Central memory CD4-positive, alpha-beta T cell (primary cell): Measurements from ENCODE around the gene ADGRB3.
"Not testable (repeated sequence)": the region's sequence is repeated elsewhere in the genome, so short reads cannot be mapped to it uniquely, and the experiment has no call there.

Experiments
- DNase-seq: peaks from one replicate; pipeline ENCODE4 v3.0.0; 2022

Gene ADGRB3

GRCh38 chr6:69064226-69064625 lies 429.1 kb downstream of the ADGRB3 start:
- DNase-seq, result no peak

GRCh38 chr6:69069881-69070280 lies 434.8 kb downstream of the ADGRB3 start:
- DNase-seq, result no peak

- DNase-seq, result no peak
Observed at GRCh38 chr6:69072796-69073195, 437.7 kb downstream of the ADGRB3 start.

DNA sequence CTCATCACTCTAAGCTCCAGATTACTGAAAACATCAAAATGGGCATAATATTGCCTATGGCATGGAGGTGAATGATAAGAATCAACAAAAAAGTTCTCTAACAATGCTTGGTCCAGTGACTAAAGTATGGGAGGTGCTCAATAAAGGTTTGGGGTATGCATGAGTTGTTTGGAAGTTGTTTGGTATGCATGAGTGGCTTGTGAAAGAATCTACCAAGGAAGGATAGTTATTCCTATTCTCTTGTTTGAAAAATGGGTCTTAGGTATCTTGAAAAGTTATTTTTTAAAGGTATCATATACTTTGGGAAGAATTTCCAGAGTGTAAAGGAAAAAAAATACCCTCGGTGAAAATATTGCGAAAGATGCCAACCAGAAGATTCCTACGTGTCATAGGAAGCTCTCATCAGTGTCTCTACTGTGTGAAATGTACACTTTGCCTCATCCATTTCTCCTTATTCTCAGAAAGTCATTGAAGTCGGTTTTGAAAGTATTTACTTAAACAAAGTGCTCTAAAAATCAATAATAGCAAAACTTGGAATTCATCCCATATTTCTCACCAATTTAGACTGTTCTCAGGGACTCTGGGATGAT lies 449.8 kb downstream of the ADGRB3 start:
- DNase-seq, result no peak

GRCh38 chr6:69086689-69087088 lies 451.6 kb downstream of the ADGRB3 start:
- no peak for DNase-seq

- no peak for DNase-seq
Observed at GRCh38 chr6:69089539-69089938, 454.5 kb downstream of the ADGRB3 start.

GRCh38 chr6:69090132-69090531 lies 455.1 kb downstream of the ADGRB3 start:
- no peak for DNase-seq

DNA sequence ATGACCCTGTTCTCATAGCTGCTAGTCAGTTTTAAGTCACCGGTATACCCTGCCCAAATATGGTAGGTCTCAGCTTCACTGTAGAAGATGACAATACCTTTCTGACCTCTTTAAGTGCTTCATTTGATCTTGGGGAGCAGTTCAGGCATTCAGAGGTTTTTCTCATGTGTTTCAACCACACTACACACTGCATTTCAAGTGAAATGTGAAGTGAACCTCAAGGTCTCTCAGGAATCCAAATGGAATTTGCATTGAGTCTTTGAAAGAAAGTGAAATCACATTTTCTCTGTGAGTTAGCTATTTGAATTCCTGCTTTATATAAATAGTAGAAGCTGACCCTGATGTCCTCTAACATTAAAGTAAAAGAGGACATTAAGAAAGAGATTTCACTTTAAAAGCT lies 461.6 kb downstream of the ADGRB3 start:
- DNase-seq, result no peak

DNA sequence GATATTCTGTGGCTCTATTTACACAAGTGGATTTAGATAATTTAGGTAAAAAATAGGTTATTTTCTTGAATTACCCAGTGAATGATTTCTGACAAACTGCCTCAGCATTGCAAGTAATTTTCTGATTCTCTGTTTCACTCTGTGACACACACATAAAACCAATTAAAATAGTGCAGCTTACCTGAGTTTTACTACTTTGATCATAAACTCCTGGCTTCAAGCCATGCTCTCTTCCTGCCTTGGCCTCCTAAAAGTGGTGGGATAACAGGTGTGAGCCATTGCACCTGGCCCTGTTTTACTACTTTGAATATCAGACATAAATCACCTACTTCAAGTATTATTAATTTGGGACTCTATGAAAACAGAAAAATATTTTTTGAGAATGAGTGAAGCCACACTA lies 462.9 kb downstream of the ADGRB3 start:
- DNase-seq, result no peak

DNA sequence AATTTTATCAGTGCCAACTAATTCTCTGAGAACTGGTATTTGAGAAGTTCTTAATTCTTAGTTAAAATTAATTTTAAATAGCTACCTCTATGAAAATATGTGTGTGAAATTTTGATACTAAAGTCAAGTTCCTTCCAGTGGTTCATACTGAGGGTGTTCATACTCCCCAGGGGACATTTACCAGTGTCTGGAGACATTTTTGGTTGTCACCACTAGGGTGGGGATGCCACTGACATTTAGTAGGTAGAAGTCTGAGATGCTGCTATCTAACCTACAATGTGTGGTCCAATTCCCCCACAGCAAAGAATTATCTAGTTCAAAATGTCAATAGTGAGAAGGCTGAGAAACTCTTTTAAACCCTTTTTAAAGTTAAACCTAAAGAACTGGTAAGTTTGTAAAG lies 463.8 kb downstream of the ADGRB3 start:
- no peak for DNase-seq

DNA sequence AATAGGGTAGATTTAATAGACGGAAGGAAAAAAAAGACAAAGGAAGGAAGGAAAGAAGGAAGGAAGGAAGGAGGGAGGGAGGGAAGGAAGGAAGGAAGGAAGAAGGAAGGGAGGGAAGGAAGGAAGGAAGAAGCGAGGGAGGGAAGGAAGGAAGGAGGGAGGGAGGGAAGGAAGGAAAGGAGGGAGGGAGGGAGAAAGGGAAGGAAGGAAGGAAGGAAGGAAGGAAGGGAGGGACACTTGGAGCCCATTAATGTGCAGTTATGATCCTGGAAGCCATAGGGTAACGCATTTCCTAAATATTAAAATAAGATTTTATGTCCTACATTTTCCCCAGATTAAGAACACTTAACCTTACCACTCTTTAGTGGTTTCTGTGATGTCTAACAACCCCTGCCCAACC lies 465.7 kb downstream of the ADGRB3 start:
- no peak for DNase-seq

DNA sequence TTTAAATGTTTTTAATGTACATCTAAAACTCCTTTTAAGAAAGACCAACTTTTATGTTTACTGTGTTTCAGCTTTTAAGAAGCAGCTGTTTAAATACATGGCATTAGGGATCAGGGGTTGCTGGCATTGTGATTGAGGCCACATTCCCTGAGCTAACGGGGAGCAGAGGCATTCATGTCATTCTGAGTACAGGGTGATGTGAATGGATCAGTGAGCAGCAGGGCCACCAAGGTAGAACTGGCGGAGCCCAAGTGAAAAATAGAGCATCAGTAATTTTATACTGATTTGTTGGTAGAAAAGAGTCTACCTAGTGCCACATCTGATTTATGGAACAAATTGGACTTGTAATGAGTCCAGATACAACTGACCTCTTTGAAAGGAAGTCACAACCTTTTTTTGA lies 467.3 kb downstream of the ADGRB3 start:
- no peak for DNase-seq

GRCh38 chr6:69105288-69105687 lies 470.2 kb downstream of the ADGRB3 start:
- DNase-seq, result no peak

GRCh38 chr6:69106511-69106910 lies 471.4 kb downstream of the ADGRB3 start:
- no peak for DNase-seq

DNA sequence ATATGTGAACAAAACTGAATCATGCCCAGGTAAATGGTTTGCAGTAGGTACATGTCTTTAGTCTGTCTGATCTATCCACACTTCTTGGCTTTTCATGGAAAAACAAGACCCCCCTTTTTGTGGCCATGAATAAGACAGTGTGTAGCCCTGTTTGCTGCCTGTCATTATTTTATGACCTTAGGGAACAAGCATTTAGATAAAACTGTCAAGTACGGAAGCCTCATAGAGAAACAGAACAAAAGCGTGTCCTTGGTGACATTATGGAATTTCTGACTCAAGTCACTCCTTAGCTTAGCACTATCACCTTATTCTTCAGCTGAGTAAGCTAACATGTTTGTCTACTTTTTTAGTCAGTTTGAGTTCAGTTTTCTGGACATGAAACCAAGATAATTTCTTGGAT lies 476.2 kb downstream of the ADGRB3 start:
- DNase-seq, result no peak

DNA sequence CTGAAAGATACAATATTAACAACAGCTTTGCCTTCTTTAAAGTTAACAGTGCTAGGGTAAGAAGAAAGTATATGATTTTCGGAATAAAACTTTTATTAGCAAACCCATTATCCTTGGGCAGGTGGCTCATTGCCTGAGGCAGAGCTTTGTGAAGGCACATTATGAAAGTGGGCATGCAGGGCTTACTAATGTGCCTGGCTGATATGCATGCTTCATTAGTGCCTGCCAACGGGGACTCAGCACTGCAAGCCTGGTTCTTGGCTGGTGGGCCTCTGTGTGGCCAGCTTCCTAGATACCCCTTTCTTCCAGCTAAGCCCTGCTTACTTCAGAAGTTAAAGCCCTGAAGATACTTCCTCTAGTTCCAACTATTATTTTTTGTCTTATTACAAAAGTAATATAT lies 481.6 kb downstream of the ADGRB3 start:
- DNase-seq, result no peak

DNA sequence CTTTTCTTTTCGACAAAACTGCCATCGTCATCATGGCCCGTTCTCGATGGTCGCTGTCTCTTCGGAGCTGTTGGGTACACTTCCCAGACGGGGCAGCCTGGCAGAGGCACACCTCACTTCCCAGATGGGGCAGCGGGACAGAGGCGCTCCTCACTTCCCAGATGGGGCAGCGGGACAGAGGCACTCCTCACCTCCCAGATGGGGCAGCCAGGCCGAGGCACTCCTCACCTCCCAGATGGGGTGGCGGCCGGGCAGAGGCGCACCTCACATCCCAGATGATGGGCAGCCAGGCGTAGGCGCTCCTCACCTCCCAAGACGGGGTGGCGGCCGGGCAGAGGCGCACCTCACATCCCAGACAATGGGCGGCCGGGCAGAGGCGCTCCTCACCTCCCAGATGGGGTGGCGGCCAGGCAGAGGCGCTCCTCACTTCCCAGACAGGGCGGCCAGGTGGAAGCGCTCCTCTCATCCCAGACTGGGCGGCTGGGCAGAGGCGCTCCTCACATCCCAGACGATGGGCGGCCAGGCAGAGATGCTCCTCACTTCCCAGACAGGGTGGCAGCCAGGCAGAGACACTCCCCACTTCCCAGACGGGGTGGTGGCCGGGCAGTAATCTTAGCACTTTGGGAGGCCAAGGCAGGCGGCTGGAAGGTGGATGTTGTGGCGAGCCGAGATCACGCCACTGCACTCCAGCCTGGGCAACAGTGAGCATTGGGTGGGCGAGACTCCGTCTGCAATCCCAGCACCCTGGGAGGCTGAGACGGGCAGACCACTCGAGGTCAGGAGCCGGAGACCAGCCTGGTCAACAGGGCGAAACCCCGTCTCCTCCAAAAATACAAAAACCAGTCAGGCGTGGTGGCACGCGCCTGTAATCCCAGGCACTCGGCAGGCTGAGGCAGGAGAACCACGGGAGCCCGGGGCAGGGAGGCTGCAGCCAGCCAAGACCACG lies 486.7 kb downstream of the ADGRB3 start:
- DNase-seq, result not testable (repeated sequence)

- DNase-seq, result no peak
Observed at GRCh38 chr6:69122407-69122773, 487.3 kb downstream of the ADGRB3 start.

GRCh38 chr6:69128411-69128810 lies 493.3 kb downstream of the ADGRB3 start:
- DNase-seq, result no peak

DNA sequence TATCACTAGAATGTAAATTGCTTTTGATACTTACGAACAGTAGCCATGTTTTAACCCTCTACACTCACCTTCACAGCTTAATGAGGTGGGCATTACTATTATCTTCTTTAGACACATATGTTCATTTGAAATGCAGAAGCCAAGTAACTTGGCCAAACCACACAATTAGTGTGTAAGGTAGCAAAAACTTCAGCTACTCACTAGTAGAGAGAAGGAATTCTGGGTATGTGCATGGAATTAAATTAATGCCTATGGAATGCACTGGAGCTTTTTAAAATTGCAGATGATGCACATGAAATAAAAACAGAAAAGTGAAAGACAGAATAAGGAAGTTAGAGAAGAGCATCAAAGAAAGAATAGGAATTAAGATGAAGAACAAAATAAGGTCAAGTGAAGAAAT lies 494.0 kb downstream of the ADGRB3 start:
- no peak for DNase-seq

- no peak for DNase-seq
Observed at GRCh38 chr6:69135927-69136326, 500.8 kb downstream of the ADGRB3 start.

DNA sequence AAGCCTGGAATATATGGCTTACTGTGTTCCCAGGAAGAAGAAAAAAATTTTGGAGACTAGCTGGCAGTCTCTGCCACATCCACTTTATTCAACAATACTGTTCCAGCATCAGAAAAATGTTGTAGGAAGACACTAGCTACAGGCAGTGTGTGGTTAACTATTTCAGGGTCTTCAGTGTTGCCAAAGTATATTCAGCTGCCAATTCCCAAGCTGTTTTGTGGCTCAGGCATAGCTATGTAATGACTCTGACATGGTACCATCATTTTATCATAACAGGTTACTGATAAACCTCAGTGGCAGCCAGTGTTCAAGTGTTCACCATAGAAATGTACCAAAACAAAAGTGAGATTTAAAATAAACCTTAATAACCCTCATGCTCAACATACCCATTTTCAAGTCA lies 503.1 kb downstream of the ADGRB3 start:
- DNase-seq, result no peak

DNA sequence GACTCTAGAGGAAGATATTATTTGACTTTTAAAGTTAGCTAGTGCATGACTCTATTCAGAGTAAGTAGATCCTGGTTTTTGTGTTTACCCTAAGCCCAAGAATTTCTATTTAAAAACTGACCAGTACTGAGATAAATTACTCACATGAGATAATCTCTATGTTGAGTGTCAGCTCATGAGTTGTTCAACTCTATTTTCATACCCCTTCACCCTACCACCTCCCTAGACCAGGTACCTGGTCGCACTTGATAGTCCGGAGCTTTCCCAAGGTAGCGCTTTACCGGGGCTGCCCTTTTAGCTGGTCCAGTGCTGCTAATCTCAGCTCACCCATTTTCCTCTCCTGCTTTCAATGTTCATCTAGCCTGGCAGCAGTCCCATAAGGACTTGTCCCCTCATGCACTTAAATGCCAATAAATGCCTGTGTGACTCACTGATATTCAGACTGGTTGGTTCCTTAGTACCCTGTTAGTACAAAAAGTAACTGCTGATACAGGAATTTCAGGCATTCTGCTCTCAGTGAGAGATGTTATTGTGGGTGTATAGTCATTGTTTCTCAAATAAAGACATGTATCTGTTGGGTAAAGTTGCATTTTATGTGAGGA lies 503.9 kb downstream of the ADGRB3 start:
- no peak for DNase-seq

- no peak for DNase-seq
Observed at GRCh38 chr6:69145062-69145461, 510.0 kb downstream of the ADGRB3 start.
